Panc1 (cell line): ENCODE results near the gene SLC22A23. TPM values are rescaled to one million over a fixed set of nuclear protein-coding genes. Genes with fewer than 3 reads are reported as not detected.

ENCODE experiments used
- ATAC-seq: fragments of 200-7000 bp; cut with Tn5 transposase; 2 replicates; pipeline ENCODE4 v1.9.1; 2020; ENCODE audit warnings: mild to moderate bottlenecking, moderate library complexity
- BruUV-seq: library from RNA; stranded (reverse); fragments of 400-500 nt; replicated peaks from 2 replicates; lab custom pipeline; 2021; lab: Mats Ljungman, UMichigan
- CTCF ChIA-PET: fragments of 300-600 bp; sonication (Branson Sonifier 250); formaldehyde crosslinking; loops from one replicate; lab custom pipeline; 2022; ENCODE audit warnings: antibody characterized with exemption; lab: Charles Lee
- POLR2A ChIA-PET: fragments of 300-600 bp; sonication (Branson Sonifier 250); formaldehyde crosslinking; loops from one replicate; lab custom pipeline; 2022; ENCODE audit warnings: antibody characterized with exemption; lab: Charles Lee
- DNase-seq: peaks from one replicate; pipeline ENCODE4 v3.0.0-alpha.2; 2010; ENCODE audit warnings: low read depth, low spot score
- H3K27ac ChIP-seq: 2 replicates; pipeline ENCODE4 v1.5.1; 2011; ENCODE audit warnings: mild to moderate bottlenecking, low read length, inconsistent platforms
- H3K27me3 ChIP-seq: fragments of 200-500 bp; sonication (Bioruptor generic); 2 replicates; pipeline ENCODE4 v1.6.0; 2014; ENCODE audit warnings: low read length, inconsistent platforms; ENCODE audit not compliant: control insufficient read depth, insufficient read depth
- H3K36me3 ChIP-seq: fragments of 200-500 bp; sonication (Bioruptor generic); 2 replicates; pipeline ENCODE4 v1.5.1; 2014; ENCODE audit warnings: inconsistent platforms, mild to moderate bottlenecking, low read length, moderate library complexity; ENCODE audit not compliant: control insufficient read depth, insufficient read depth
- H3K4me1 ChIP-seq: 2 replicates; pipeline ENCODE4 v1.5.1; 2011; ENCODE audit warnings: inconsistent platforms, mild to moderate bottlenecking, low read length, moderate library complexity; ENCODE audit not compliant: control insufficient read depth, insufficient read depth
- H3K4me3 ChIP-seq, 2 experiments: 2 replicates each; pipeline ENCODE4 v1.5.1; 2011 to 2012; ENCODE audit warnings: low read depth in 2 of 2, low read length in 2 of 2, mild to moderate bottlenecking in 2 of 2, inconsistent platforms in 1 of 2, moderate library complexity in 1 of 2
- H3K9me3 ChIP-seq: fragments of 200-500 bp; sonication (Bioruptor generic); 2 replicates; pipeline ENCODE4 v1.5.1; 2014; ENCODE audit warnings: low read depth, mild to moderate bottlenecking, inconsistent platforms, low read length, moderate library complexity; ENCODE audit not compliant: control insufficient read depth, insufficient read depth
- CTCF ChIP-seq: fragments of 450-650 bp; IDR thresholded peaks from 2 replicates; pipeline ENCODE4 v1.5.1; 2017; ENCODE audit warnings: mild to moderate bottlenecking
- POLR2AphosphoS5 ChIP-seq: IDR thresholded peaks from 2 replicates; pipeline ENCODE4 v1.6.1; 2012; ENCODE audit warnings: mild to moderate bottlenecking, low read depth, low read length, moderate library complexity
- REST ChIP-seq, 2 experiments: IDR thresholded peaks; 2 replicates each; pipeline ENCODE4 v1.6.1; 2011 to 2012; ENCODE audit warnings: low read depth in 2 of 2, control low read depth in 1 of 2, low read length in 1 of 2, mild to moderate bottlenecking in 1 of 2, moderate library complexity in 1 of 2; ENCODE audit not compliant: insufficient read depth in 1 of 2
- SIN3A ChIP-seq: IDR thresholded peaks from 2 replicates; pipeline ENCODE4 v1.6.1; 2012; ENCODE audit warnings: low read depth, mild to moderate bottlenecking, low read length, moderate library complexity, borderline replicate concordance; ENCODE audit not compliant: insufficient read depth
- TCF7L2 ChIP-seq: IDR thresholded peaks from 2 replicates; pipeline ENCODE4 v1.6.1; 2011; ENCODE audit warnings: mild to moderate bottlenecking, low read depth, low read length, inconsistent platforms
- in situ Hi-C: cut with HindIII; loops from 2 replicates; pipeline ENCODE4 v1.10.0; 2016; ENCODE audit warnings: low sequenced_read_pairs, low pct_unique_long_range_greater_than_20kb
- intact Hi-C: fragments of 100-400 bp; cut with micrococcal nuclease; formaldehyde crosslinking; loops from one replicate; pipeline ENCODE4 v1.10.0; 2022; ENCODE audit not compliant: unreplicated experiment
- total RNA-seq: library from RNA; stranded (reverse); gene quantifications from one replicate; pipeline ENCODE4 v1.2.1, GENCODE V29; 2021; ENCODE audit not compliant: unreplicated experiment

Gene SLC22A23
- total RNA-seq, 1 experiment from 2014 or later, result 4.5 TPM

GRCh38 chr6:3421791-3422434 lies 34.9 kb downstream of the SLC22A23 start:
- ATAC-seq (no peak), DNase-seq (no peak)
- CTCF ChIA-PET, result no interaction called here
- in situ Hi-C loops, result no loop called here
- intact Hi-C loops, result no loop called here
- TF ChIP-seq POLR2AphosphoS5 (no peak), REST (IDR thresholded peaks at IDR 0.05; ENCODE audit: insufficient read depth in 1 of 2, low read depth in 2 of 2, low read length in 1 of 2) (no peak), SIN3A (no peak), CTCF (no peak), TCF7L2 (no peak)
- Histone ChIP-seq H3K4me3 (no peak overlapping the region), H3K9me3 (no peaks in the 10 kb centered on the region), H3K27me3 (peaks cover 6% of the 10 kb centered on the region; the same call in 1 of the 2 replicates), H3K36me3 (no peaks in the 10 kb centered on the region), H3K4me1 (no peaks in the 10 kb centered on the region), H3K27ac (no peak overlapping the region)
- no TSS peak for BruUV-seq
- POLR2A ChIA-PET, result no interaction called here

DNA sequence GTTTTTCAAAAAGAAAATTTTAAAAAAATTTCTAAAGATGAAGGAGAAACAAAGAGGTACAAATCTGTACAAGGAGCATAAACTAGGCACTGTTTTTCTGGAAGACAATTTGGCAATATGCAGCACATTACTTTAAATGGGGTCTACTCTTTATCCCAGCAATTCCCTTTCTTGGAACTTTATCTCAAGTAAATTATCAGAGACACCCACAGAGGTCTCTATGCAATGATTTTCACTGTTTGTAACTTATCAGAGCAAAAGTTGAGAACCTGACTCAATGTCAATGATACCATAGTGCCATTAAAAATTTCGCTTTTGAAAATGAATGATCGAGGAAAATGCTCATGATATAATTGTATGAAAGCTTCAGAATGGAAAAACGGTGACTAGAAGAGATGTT lies 35.7 kb downstream of the SLC22A23 start:
- Histone ChIP-seq H3K27ac (no peak overlapping the region), H3K9me3 (no peaks in the 10 kb centered on the region), H3K36me3 (no peaks in the 10 kb centered on the region), H3K27me3 (peaks cover 6% of the 10 kb centered on the region; the same call in 1 of the 2 replicates), H3K4me3 (no peak overlapping the region), H3K4me1 (no peaks in the 10 kb centered on the region)
- ChIA-PET CTCF (no interaction called here), POLR2A (no interaction called here)
- intact Hi-C loops, result no loop called here
- BruUV-seq, result no TSS peak
- ATAC-seq (no peak), DNase-seq (no peak)
- in situ Hi-C loops, result no loop called here
- no peak for TF ChIP-seq CTCF
- TF ChIP-seq POLR2AphosphoS5, result no peak
- no peak for TF ChIP-seq SIN3A
- TF ChIP-seq TCF7L2, result no peak
- no peak for TF ChIP-seq REST (IDR thresholded peaks at IDR 0.05; ENCODE audit: insufficient read depth in 1 of 2, low read depth in 2 of 2, low read length in 1 of 2)
